Pulmonary artery endothelial cell (primary cell): ENCODE results near the gene MYL3. TPM values are rescaled to one million over a fixed set of nuclear protein-coding genes. Genes with fewer than 3 reads are reported as not detected.

Source experiments
- DNase-seq: peaks from one replicate; pipeline ENCODE4 v3.0.0-alpha.2; 2011; ENCODE audit warnings: low read depth, low spot score
- total RNA-seq: library from RNA; depleted of rRNA; stranded (reverse); fragments of >200 nt; gene quantifications from 2 replicates; pipeline ENCODE4 v1.2.3, GENCODE V29; 2014

The MYL3 gene
- total RNA-seq, 1 donor from 2014 or later, result not detected

- DNase-seq, result no peak
Observed at GRCh38 chr3:46865546-46865945, 2.3 kb upstream of the MYL3 start.

- no peak for DNase-seq
Observed at GRCh38 chr3:46865031-46865507, 1.8 kb upstream of the MYL3 start.

- no peak for DNase-seq
Observed at GRCh38 chr3:46864061-46864881, 1.0 kb upstream of the MYL3 start.

GRCh38 chr3:46862369-46863025 is 747 bp downstream of the MYL3 start:
- DNase-seq, result no peak

GRCh38 chr3:46861605-46862368 is 1.5 kb downstream of the MYL3 start:
- no peak for DNase-seq

GRCh38 chr3:46860810-46861604 is 2.2 kb downstream of the MYL3 start:
- DNase-seq, result no peak

- no peak for DNase-seq
Observed at GRCh38 chr3:46860017-46860809, 3.0 kb downstream of the MYL3 start.

GRCh38 chr3:46859001-46859710 is 4.1 kb downstream of the MYL3 start:
- DNase-seq, result no peak

- no peak for DNase-seq
Observed at GRCh38 chr3:46858456-46858855, 4.8 kb downstream of the MYL3 start.

GRCh38 chr3:46857485-46858341 is 5.5 kb downstream of the MYL3 start:
- no peak for DNase-seq

GRCh38 chr3:46856576-46857471 is 6.4 kb downstream of the MYL3 start:
- no peak for DNase-seq

GRCh38 chr3:46854555-46854991 is 8.7 kb downstream of the MYL3 start:
- no peak for DNase-seq

- DNase-seq, result no peak
Observed at GRCh38 chr3:46853441-46854415, 9.5 kb downstream of the MYL3 start.

GRCh38 chr3:46852839-46853355 is 10.3 kb downstream of the MYL3 start:
- DNase-seq, result no peak

- no peak for DNase-seq
Observed at GRCh38 chr3:46852334-46852720, 10.9 kb downstream of the MYL3 start.
